ENCODE data around the gene POLDIP2. TPM values are rescaled to one million over a fixed set of nuclear protein-coding genes. Genes with fewer than 3 reads are reported as not detected.

The POLDIP2 gene
- total and polyA plus RNA-seq, 2 of the 13 experiments (the other 11 are each of a cell fraction or from before 2014, with no cell fraction given): 85.9 to 114 TPM

DNA sequence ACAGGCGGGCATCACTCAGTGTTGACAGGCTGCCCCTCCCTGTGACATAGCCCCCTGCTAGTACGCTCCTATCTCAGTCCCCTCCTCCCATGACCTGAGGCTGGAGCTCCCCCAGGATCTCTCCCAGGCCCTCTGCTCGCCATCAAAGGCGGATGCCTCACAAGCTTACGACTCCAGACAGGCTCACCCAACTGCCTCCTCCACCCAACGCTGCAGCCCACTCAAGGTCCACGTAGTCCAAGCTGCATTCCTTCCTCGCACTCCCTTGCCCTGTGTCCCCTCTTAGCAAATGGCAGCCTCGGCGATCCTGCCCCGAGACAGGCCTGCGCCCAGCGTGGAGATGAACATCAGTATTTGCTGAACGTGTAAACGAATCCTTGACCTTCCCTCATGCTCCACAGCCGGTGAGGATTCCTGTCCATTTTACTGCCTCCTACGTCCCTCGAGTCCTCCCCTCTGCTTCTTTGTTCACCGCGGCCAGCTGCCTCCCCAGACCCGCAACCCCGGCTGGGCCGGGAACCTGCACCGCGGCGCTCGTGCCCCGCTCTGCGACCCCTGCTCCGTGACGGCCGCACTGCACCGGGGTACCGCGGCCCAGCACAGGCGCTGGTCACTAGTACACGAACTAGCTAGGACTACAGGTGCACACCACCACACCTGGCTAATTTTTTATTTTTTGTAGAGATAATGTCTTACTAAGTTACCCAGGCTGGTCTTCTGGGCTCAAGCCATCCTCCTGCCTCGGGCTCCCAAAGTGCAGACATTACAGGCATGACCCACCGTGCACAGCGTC, 39.2 kb downstream of the POLDIP2 start (continued):
- TF ChIP-seq, protein P1, sequence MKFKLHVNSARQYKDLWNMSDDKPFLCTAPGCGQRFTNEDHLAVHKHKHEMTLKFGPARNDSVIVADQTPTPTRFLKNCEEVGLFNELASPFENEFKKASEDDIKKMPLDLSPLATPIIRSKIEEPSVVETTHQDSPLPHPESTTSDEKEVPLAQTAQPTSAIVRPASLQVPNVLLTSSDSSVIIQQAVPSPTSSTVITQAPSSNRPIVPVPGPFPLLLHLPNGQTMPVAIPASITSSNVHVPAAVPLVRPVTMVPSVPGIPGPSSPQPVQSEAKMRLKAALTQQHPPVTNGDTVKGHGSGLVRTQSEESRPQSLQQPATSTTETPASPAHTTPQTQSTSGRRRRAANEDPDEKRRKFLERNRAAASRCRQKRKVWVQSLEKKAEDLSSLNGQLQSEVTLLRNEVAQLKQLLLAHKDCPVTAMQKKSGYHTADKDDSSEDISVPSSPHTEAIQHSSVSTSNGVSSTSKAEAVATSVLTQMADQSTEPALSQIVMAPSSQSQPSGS (CRISPR knock-in tag; IDR thresholded peaks at IDR 0.05): no peak
- no peak for TF ChIP-seq POLR2AphosphoS2 (IDR thresholded peaks at IDR 0.05; ENCODE audit: low read depth, low read length)
- TF ChIP-seq, protein P2, sequence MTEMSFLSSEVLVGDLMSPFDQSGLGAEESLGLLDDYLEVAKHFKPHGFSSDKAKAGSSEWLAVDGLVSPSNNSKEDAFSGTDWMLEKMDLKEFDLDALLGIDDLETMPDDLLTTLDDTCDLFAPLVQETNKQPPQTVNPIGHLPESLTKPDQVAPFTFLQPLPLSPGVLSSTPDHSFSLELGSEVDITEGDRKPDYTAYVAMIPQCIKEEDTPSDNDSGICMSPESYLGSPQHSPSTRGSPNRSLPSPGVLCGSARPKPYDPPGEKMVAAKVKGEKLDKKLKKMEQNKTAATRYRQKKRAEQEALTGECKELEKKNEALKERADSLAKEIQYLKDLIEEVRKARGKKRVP (CRISPR knock-in tag; IDR thresholded peaks at IDR 0.05): no peak
- no peak for TF ChIP-seq ZNF10 (CRISPR knock-in tag; IDR thresholded peaks at IDR 0.05; ENCODE audit: borderline replicate concordance, low read depth)
- TF ChIP-seq TRIM24 (CRISPR knock-in tag; IDR thresholded peaks at IDR 0.05): no peak
- no peak for TF ChIP-seq ZFP90 (CRISPR knock-in tag; IDR thresholded peaks at IDR 0.05; ENCODE audit: borderline replicate concordance)
- TF ChIP-seq ZNF431 (CRISPR knock-in tag; IDR thresholded peaks at IDR 0.05; ENCODE audit: borderline replicate concordance, low read depth): no peak
- TF ChIP-seq, protein P3, sequence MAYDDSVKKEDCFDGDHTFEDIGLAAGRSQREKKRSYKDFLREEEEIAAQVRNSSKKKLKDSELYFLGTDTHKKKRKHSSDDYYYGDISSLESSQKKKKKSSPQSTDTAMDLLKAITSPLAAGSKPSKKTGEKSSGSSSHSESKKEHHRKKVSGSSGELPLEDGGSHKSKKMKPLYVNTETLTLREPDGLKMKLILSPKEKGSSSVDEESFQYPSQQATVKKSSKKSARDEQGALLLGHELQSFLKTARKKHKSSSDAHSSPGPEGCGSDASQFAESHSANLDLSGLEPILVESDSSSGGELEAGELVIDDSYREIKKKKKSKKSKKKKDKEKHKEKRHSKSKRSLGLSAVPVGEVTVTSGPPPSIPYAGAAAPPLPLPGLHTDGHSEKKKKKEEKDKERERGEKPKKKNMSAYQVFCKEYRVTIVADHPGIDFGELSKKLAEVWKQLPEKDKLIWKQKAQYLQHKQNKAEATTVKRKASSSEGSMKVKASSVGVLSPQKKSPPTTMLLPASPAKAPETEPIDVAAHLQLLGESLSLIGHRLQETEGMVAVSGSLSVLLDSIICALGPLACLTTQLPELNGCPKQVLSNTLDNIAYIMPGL (CRISPR knock-in tag; IDR thresholded peaks at IDR 0.05; ENCODE audit: borderline replicate concordance in 1 of 2, low read depth in 1 of 2): peak in 1 of 2 experiments; percentile 28; a peak in 1 of 4 replicates
- TF ChIP-seq, protein P4, sequence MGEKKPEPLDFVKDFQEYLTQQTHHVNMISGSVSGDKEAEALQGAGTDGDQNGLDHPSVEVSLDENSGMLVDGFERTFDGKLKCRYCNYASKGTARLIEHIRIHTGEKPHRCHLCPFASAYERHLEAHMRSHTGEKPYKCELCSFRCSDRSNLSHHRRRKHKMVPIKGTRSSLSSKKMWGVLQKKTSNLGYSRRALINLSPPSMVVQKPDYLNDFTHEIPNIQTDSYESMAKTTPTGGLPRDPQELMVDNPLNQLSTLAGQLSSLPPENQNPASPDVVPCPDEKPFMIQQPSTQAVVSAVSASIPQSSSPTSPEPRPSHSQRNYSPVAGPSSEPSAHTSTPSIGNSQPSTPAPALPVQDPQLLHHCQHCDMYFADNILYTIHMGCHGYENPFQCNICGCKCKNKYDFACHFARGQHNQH (CRISPR knock-in tag; IDR thresholded peaks at IDR 0.05): no peak
- no peak for TF ChIP-seq ZNF383 (CRISPR knock-in tag; IDR thresholded peaks at IDR 0.05; ENCODE audit: borderline replicate concordance)
- no peak for TF ChIP-seq CHCHD3 (CRISPR knock-in tag; IDR thresholded peaks at IDR 0.05)
- TF ChIP-seq ZNF17 (CRISPR knock-in tag; IDR thresholded peaks at IDR 0.05): no peak
- no peak for TF ChIP-seq POGZ (CRISPR knock-in tag; IDR thresholded peaks at IDR 0.05)
- no peak for TF ChIP-seq GFI1 (CRISPR knock-in tag; IDR thresholded peaks at IDR 0.05; ENCODE audit: borderline replicate concordance)
- no peak for TF ChIP-seq FOXK2 (IDR thresholded peaks at IDR 0.05)
- TF ChIP-seq ZNF30 (CRISPR knock-in tag; IDR thresholded peaks at IDR 0.05): 0 out of 2 replicates have a peak, but pooled peaks have one; percentile 89
- no peak for TF ChIP-seq RFX1 (IDR thresholded peaks at IDR 0.05)
- TF ChIP-seq JUNB (CRISPR knock-in tag; IDR thresholded peaks at IDR 0.05; ENCODE audit: borderline replicate concordance): 0 out of 2 replicates have a peak, but pooled peaks have one; percentile 34
- TF ChIP-seq SATB2 (CRISPR knock-in tag; IDR thresholded peaks at IDR 0.05): no peak
- TF ChIP-seq SRSF1 (optimal IDR thresholded peaks at IDR 0.05; ENCODE audit: low read depth, low read length): no peak
- no peak for TF ChIP-seq CBX1 (IDR thresholded peaks at IDR 0.05; ENCODE audit: low read depth)
- TF ChIP-seq, protein P5, sequence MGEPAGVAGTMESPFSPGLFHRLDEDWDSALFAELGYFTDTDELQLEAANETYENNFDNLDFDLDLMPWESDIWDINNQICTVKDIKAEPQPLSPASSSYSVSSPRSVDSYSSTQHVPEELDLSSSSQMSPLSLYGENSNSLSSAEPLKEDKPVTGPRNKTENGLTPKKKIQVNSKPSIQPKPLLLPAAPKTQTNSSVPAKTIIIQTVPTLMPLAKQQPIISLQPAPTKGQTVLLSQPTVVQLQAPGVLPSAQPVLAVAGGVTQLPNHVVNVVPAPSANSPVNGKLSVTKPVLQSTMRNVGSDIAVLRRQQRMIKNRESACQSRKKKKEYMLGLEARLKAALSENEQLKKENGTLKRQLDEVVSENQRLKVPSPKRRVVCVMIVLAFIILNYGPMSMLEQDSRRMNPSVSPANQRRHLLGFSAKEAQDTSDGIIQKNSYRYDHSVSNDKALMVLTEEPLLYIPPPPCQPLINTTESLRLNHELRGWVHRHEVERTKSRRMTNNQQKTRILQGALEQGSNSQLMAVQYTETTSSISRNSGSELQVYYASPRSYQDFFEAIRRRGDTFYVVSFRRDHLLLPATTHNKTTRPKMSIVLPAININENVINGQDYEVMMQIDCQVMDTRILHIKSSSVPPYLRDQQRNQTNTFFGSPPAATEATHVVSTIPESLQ (CRISPR knock-in tag; conservative IDR thresholded peaks at IDR 0.05): no peak
- TF ChIP-seq ONECUT2 (CRISPR knock-in tag; IDR thresholded peaks at IDR 0.05): no peak
